ENCODE results near the gene USP9Y. TPM values are rescaled to one million over a fixed set of nuclear protein-coding genes. Genes with fewer than 3 reads are reported as not detected.

USP9Y gene
- total RNA-seq, 1 experiment from 2014 or later = not detected

GRCh38 chrY:12837550-12837949 is 136.5 kb downstream of the USP9Y start:
- intact Hi-C loops (cut with micrococcal nuclease) = no loop called here
- no peak overlapping the region for H3K4me3 Mint-ChIP-seq (ENCODE audit: unreplicated experiment)
- no peaks in the 10 kb centered on the region for H3K4me1 Mint-ChIP-seq (ENCODE audit: insufficient read depth, unreplicated experiment)
- CTCF ChIA-PET = no interaction called here
- no peak for DNase-seq (ENCODE audit: unreplicated experiment)
- no peaks in the 10 kb centered on the region for H3K27me3 Mint-ChIP-seq (ENCODE audit: insufficient read depth, unreplicated experiment)
- no peak for TF ChIP-seq CTCF (IDR thresholded peaks at IDR 0.05; ENCODE audit: unreplicated experiment)
- H3K27ac Mint-ChIP-seq (ENCODE audit: low read depth, unreplicated experiment) = no peak overlapping the region
- POLR2A ChIA-PET = no interaction called here
- no TSS peak for BruUV-seq (replicated peaks)
- H3K36me3 Mint-ChIP-seq (ENCODE audit: insufficient read depth, unreplicated experiment) = no peaks in the 10 kb centered on the region
- no peaks in the 10 kb centered on the region for H3K9me3 Mint-ChIP-seq (ENCODE audit: unreplicated experiment)

GRCh38 chrY:12841368-12841767 is 140.3 kb downstream of the USP9Y start:
- no TSS peak for BruUV-seq (replicated peaks)
- TF ChIP-seq CTCF (IDR thresholded peaks at IDR 0.05; ENCODE audit: unreplicated experiment) = no peak
- Mint-ChIP-seq H3K9me3 (ENCODE audit: unreplicated experiment) (no peaks in the 10 kb centered on the region), H3K36me3 (ENCODE audit: insufficient read depth, unreplicated experiment) (no peaks in the 10 kb centered on the region), H3K27ac (ENCODE audit: low read depth, unreplicated experiment) (no peak overlapping the region), H3K27me3 (ENCODE audit: insufficient read depth, unreplicated experiment) (no peaks in the 10 kb centered on the region), H3K4me1 (ENCODE audit: insufficient read depth, unreplicated experiment) (no peaks in the 10 kb centered on the region), H3K4me3 (ENCODE audit: unreplicated experiment) (no peak overlapping the region)
- ChIA-PET CTCF (no interaction called here), POLR2A (no interaction called here)
- intact Hi-C loops (cut with micrococcal nuclease) = no loop called here
- no peak for DNase-seq (ENCODE audit: unreplicated experiment)

GRCh38 chrY:12846793-12847192 is 145.8 kb downstream of the USP9Y start:
- no peak overlapping the region for H3K27ac Mint-ChIP-seq (ENCODE audit: low read depth, unreplicated experiment)
- ChIA-PET POLR2A (no interaction called here), CTCF (no interaction called here)
- intact Hi-C loops (cut with micrococcal nuclease) = no loop called here
- BruUV-seq (replicated peaks) = no TSS peak
- TF ChIP-seq CTCF (IDR thresholded peaks at IDR 0.05; ENCODE audit: unreplicated experiment) = no peak
- H3K4me1 Mint-ChIP-seq (ENCODE audit: insufficient read depth, unreplicated experiment) = no peaks in the 10 kb centered on the region
- H3K27me3 Mint-ChIP-seq (ENCODE audit: insufficient read depth, unreplicated experiment) = no peaks in the 10 kb centered on the region
- no peak for DNase-seq (ENCODE audit: unreplicated experiment)
- H3K36me3 Mint-ChIP-seq (ENCODE audit: insufficient read depth, unreplicated experiment) = no peaks in the 10 kb centered on the region
- H3K4me3 Mint-ChIP-seq (ENCODE audit: unreplicated experiment) = no peak overlapping the region
- H3K9me3 Mint-ChIP-seq (ENCODE audit: unreplicated experiment) = no peaks in the 10 kb centered on the region

- intact Hi-C loops (cut with micrococcal nuclease) = no loop called here
- no peak for TF ChIP-seq CTCF (IDR thresholded peaks at IDR 0.05; ENCODE audit: unreplicated experiment)
- H3K27me3 Mint-ChIP-seq (ENCODE audit: insufficient read depth, unreplicated experiment) = no peaks in the 10 kb centered on the region
- H3K4me1 Mint-ChIP-seq (ENCODE audit: insufficient read depth, unreplicated experiment) = no peaks in the 10 kb centered on the region
- BruUV-seq (replicated peaks) = no TSS peak
- DNase-seq (ENCODE audit: unreplicated experiment) = no peak
- no peaks in the 10 kb centered on the region for H3K36me3 Mint-ChIP-seq (ENCODE audit: insufficient read depth, unreplicated experiment)
- ChIA-PET CTCF (no interaction called here), POLR2A (no interaction called here)
- H3K27ac Mint-ChIP-seq (ENCODE audit: low read depth, unreplicated experiment) = no peak overlapping the region
- H3K9me3 Mint-ChIP-seq (ENCODE audit: unreplicated experiment) = no peaks in the 10 kb centered on the region
- no peak overlapping the region for H3K4me3 Mint-ChIP-seq (ENCODE audit: unreplicated experiment)
These were observed 154.8 kb downstream of the USP9Y start for GRCh38 chrY:12855791-12856275.
